Lower lobe of right lung (tissue), 2 donors: ENCODE results near the gene RCSD1. TPM values are rescaled to one million over a fixed set of nuclear protein-coding genes. Genes with fewer than 3 reads are reported as not detected.

Experiments used
- ATAC-seq, 2 donors: fragments of 200-7000 bp; cut with Tn5 transposase; one replicate each; pipeline ENCODE4 v1.9.1; 2020 to 2022; ENCODE audit warnings: mild to moderate bottlenecking in 2 of 2, moderate library complexity in 2 of 2
- DNase-seq: peaks from one replicate; pipeline ENCODE4 v3.0.0-alpha.2; 2020
- H3K27ac ChIP-seq: fragments of 200-600 bp; one replicate; pipeline ENCODE4 v1.8.0; 2022
- H3K27me3 ChIP-seq: fragments of 200-600 bp; one replicate; pipeline ENCODE4 v1.8.0; 2022; ENCODE audit warnings: low read depth
- H3K36me3 ChIP-seq: fragments of 200-600 bp; one replicate; pipeline ENCODE4 v1.8.0; 2022; ENCODE audit warnings: mild to moderate bottlenecking
- H3K4me1 ChIP-seq: fragments of 200-600 bp; one replicate; pipeline ENCODE4 v1.8.0; 2022
- H3K4me3 ChIP-seq: fragments of 200-600 bp; one replicate; pipeline ENCODE4 v1.8.0; 2022; ENCODE audit warnings: mild to moderate bottlenecking
- H3K9me3 ChIP-seq: fragments of 200-600 bp; one replicate; pipeline ENCODE4 v1.8.0; 2022
- intact Hi-C: fragments of 100-400 bp; cut with DNase I; formaldehyde crosslinking; loops from one replicate; pipeline ENCODE4 v1.11.0; 2022
- total RNA-seq: library from RNA; stranded (reverse); fragmentation: NEBNext Ultra II Directional; extraction: Animal tissue kit (Norgen Biotek cat#: 25700); gene quantifications from one replicate; pipeline ENCODE4 v1.2.1, GENCODE V29; 2021
- TF ChIP-seq, protein P1 (sequence below): fragments of 200-600 bp; IDR thresholded peaks from one replicate; pipeline ENCODE4 v1.8.0; 2022; ENCODE audit warnings: antibody characterized with exemption, mild to moderate bottlenecking
- donor health status: DM: no; HTN: yes; CAD: no; lungs with severe emphysema.

RCSD1 gene
- total RNA-seq, 1 donor from 2014 or later: 20.7 TPM

DNA sequence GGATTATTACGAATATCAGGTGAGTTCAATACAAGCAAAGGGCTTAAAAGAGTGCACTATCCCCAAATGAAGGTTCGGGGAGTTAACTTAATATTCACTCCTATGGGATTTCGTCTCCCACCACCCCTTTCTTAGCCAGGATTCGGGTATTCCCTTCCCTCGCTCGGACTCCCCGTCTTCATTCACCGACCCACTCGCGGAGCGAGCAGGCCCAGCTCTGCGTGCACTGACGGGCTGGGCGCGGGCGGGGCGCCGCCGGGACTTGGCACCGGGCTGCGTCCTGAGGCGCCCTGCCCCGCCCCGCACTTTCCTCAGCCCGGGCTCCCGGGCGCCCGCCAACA lies 84.0 kb downstream of the RCSD1 start:
- intact Hi-C loops: no loop called here
- ATAC-seq (peak; percentile 91 to 94), DNase-seq (no peak)
- TF ChIP-seq, protein P1, sequence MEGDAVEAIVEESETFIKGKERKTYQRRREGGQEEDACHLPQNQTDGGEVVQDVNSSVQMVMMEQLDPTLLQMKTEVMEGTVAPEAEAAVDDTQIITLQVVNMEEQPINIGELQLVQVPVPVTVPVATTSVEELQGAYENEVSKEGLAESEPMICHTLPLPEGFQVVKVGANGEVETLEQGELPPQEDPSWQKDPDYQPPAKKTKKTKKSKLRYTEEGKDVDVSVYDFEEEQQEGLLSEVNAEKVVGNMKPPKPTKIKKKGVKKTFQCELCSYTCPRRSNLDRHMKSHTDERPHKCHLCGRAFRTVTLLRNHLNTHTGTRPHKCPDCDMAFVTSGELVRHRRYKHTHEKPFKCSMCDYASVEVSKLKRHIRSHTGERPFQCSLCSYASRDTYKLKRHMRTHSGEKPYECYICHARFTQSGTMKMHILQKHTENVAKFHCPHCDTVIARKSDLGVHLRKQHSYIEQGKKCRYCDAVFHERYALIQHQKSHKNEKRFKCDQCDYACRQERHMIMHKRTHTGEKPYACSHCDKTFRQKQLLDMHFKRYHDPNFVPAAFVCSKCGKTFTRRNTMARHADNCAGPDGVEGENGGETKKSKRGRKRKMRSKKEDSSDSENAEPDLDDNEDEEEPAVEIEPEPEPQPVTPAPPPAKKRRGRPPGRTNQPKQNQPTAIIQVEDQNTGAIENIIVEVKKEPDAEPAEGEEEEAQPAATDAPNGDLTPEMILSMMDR: no peak
- Histone ChIP-seq H3K36me3 (no peaks in the 10 kb centered on the region), H3K27ac (peak overlapping the region; percentile 86), H3K4me1 (peaks cover 14% of the 10 kb centered on the region), H3K4me3 (peak overlapping the region; percentile 68), H3K27me3 (no peaks in the 10 kb centered on the region), H3K9me3 (no peaks in the 10 kb centered on the region)

DNA sequence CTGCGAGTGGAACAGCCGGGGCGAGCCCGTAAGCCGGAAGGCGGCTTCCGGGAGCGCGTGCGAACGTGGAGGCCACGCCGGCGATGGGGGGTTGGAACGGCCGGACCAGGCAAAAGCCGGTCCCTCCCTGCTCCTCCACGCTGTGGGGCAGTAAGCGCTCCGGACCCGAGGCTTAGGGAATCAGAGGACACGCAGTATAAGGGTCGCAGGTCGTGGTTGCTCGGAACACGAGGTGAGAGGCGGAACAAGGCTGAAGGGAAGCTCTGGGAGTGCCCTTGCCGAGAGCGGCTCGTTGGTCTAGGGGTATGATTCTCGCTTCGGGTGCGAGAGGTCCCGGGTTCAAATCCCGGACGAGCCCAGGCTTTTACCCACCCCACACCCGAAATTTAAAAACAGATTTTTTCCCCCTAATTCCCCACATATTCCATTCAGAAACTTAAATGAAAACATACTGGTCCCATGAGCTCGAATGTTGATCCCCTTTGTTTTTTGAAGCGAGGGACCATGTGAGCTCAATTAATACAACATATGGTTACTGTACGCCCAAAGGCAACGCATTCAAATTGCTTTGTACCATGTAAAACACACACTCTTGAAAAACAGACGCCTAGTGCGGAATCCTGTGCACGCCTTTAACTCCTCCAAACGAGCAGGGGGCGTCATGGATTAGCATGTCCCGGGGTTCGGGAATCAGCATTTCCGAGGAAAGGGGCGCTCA lies 84.6 kb downstream of the RCSD1 start:
- H3K4me3 ChIP-seq: peak overlapping the region; percentile 68
- ATAC-seq (peak; percentile 87 to 88), DNase-seq (peak; percentile 91)
- H3K27ac ChIP-seq: peak overlapping the region; percentile 86
- no peaks in the 10 kb centered on the region for H3K9me3 ChIP-seq
- intact Hi-C loops: no loop called here
- H3K36me3 ChIP-seq: no peaks in the 10 kb centered on the region
- no peaks in the 10 kb centered on the region for H3K27me3 ChIP-seq
- peaks cover 14% of the 10 kb centered on the region for H3K4me1 ChIP-seq
- TF ChIP-seq, protein P1: no peak

DNA sequence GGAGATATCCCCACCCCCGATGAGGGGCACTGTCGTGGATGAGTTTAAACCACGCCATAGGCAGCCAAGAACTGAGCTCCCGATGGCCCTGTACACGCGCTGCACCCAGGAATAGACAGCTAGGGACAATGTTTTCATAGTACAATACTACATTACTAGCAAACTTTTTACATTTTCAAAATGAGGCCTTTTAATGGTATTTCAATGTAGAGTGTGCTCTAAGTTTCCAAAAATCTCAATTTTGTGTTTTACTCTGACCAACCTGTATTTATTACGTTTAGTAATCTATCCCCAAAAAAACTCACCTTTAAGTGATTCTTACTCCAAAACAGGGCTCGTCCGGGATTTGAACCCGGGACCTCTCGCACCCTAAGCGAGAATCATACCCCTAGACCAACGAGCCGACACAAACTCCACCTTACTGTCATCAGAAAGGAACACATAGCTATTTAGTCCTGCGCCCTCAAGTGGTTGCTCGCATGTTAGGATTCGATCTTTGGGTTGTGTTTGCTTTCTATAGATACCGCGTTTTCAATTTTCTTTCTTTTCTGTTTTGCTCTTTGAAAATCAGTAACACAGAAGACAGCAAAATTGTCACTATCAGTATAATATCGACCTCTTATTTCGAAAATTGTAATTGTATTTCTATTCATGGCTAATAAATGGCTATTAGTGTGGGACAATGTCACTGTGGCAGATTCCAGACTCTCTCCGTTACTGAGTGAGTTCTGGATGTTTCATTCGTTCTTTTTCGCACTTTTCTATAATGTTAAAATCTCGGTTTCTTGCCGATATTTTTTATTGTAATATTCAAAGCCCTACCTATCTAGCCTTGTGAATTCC lies 85.3 kb downstream of the RCSD1 start:
- intact Hi-C loops: no loop called here
- H3K36me3 ChIP-seq: no peaks in the 10 kb centered on the region
- TF ChIP-seq, protein P1: peak; percentile 80
- H3K9me3 ChIP-seq: no peaks in the 10 kb centered on the region
- ATAC-seq: peak; percentile 81 to 83
- peak overlapping the region; percentile 86 for H3K27ac ChIP-seq
- DNase-seq: peak; percentile 78
- peaks cover 18% of the 10 kb centered on the region for H3K4me1 ChIP-seq
- H3K27me3 ChIP-seq: no peaks in the 10 kb centered on the region
- peak overlapping the region; percentile 68 for H3K4me3 ChIP-seq

DNA sequence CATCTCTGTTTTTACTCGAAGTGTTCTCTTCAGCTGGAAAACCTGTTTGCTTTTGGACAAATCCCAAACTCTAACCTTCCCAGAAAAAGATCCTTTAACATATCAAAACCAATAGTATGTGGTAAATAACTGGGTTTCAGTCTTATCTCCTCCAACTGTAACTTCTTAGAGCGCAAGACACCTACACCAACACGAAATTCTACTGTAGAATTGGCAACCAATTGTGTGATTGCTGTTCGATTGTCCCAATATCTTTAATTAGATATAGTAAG lies 85.9 kb downstream of the RCSD1 start:
- H3K4me1 ChIP-seq: peaks cover 21% of the 10 kb centered on the region
- intact Hi-C loops: no loop called here
- no peak for DNase-seq
- TF ChIP-seq, protein P1: no peak
- ATAC-seq: no peak
- peak overlapping the region; percentile 86 for H3K27ac ChIP-seq
- no peaks in the 10 kb centered on the region for H3K9me3 ChIP-seq
- H3K4me3 ChIP-seq: peak overlapping the region; percentile 68
- no peaks in the 10 kb centered on the region for H3K36me3 ChIP-seq
- H3K27me3 ChIP-seq: no peaks in the 10 kb centered on the region

DNA sequence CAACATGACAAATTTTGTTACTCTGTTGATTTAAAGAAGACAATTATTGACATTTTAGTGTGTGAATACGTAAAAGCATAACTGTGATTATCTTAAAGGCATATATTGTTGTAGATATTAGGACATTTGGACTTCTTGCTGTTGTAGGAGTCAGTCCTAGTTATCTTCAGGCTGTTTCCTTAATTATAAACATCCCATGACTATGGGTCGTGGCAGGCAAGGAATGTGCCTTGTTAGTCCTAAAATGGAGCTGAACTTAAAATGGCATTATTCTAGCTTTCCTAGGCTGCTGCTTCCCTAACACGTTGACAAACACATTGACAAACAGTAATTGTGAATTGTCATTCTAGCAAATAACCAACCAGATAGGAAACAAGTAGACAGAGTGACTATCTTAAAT lies 87.3 kb downstream of the RCSD1 start:
- intact Hi-C loops: no loop called here

More for the DNA sequence above, 87.3 kb downstream of the RCSD1 start:
- ATAC-seq (no peak), DNase-seq (no peak)
- peaks cover 26% of the 10 kb centered on the region for H3K4me1 ChIP-seq
- H3K4me3 ChIP-seq: no peak overlapping the region
- no peaks in the 10 kb centered on the region for H3K27me3 ChIP-seq
- no peak overlapping the region for H3K27ac ChIP-seq
- H3K9me3 ChIP-seq: no peaks in the 10 kb centered on the region
- TF ChIP-seq, protein P1: no peak
- no peaks in the 10 kb centered on the region for H3K36me3 ChIP-seq
